DMS53 treated with DMSO at 0.1 percent for 48 hours (cell line): ENCODE results near the gene TUBA4A.
"Not testable (repeated sequence)": the region's sequence is repeated elsewhere in the genome, so short reads cannot be mapped to it uniquely, and the experiment has no call there.

Experiments used
- DNase-seq: peaks from one replicate; lab custom pipeline; 2025; ENCODE audit not compliant: unreplicated experiment; lab: John Stamatoyannopoulos, UW

TUBA4A gene

GRCh38 chr2:219287116-219287440 is 33.4 kb upstream of the TUBA4A start:
- DNase-seq: not testable (repeated sequence)

- no peak for DNase-seq
These were observed 32.9 kb upstream of the TUBA4A start for GRCh38 chr2:219286436-219287115.

GRCh38 chr2:219285894-219286425 is 32.2 kb upstream of the TUBA4A start:
- no peak for DNase-seq

GRCh38 chr2:219285373-219285735 is 31.6 kb upstream of the TUBA4A start:
- no peak for DNase-seq

- DNase-seq: no peak
These were observed 31.0 kb upstream of the TUBA4A start for GRCh38 chr2:219284501-219285372.

- no peak for DNase-seq
These were observed 29.3 kb upstream of the TUBA4A start for GRCh38 chr2:219282943-219283581.

- no peak for DNase-seq
These were observed 28.7 kb upstream of the TUBA4A start for GRCh38 chr2:219282375-219282774.

- DNase-seq: no peak
These were observed 27.9 kb upstream of the TUBA4A start for GRCh38 chr2:219281588-219281987.

GRCh38 chr2:219280651-219281050 is 26.9 kb upstream of the TUBA4A start:
- DNase-seq: no peak

- DNase-seq: no peak
These were observed 26.3 kb upstream of the TUBA4A start for GRCh38 chr2:219279916-219280516.

GRCh38 chr2:219279151-219279915 is 25.6 kb upstream of the TUBA4A start, which contains the start of gene DNAJB2:
Gene DNAJB2, plus strand, starts transcription at chr2:219279366. Its CDS starts 468 bp downstream, at chr2:219279834.
- DNase-seq: peak; percentile 89

GRCh38 chr2:219278655-219279150 is 25.0 kb upstream of the TUBA4A start:
- no peak for DNase-seq

GRCh38 chr2:219277703-219278654 is 24.3 kb upstream of the TUBA4A start:
- DNase-seq: peak; percentile 68

GRCh38 chr2:219274361-219274921 is 20.7 kb upstream of the TUBA4A start:
- DNase-seq: no peak

GRCh38 chr2:219273937-219274336 is 20.2 kb upstream of the TUBA4A start:
- no peak for DNase-seq

- no peak for DNase-seq
These were observed 19.3 kb upstream of the TUBA4A start for GRCh38 chr2:219272995-219273394.

GRCh38 chr2:219272356-219272755 is 18.6 kb upstream of the TUBA4A start:
- no peak for DNase-seq

- no peak for DNase-seq
These were observed 17.3 kb upstream of the TUBA4A start for GRCh38 chr2:219271021-219271420.

GRCh38 chr2:219270055-219270372 is 16.3 kb upstream of the TUBA4A start:
- DNase-seq: no peak
